Measurements from ENCODE around the gene RAB40B.

- TF ChIP-seq POLR2A (IDR thresholded peaks at IDR 0.05) (no peak), CTCF (IDR thresholded peaks at IDR 0.05) (no peak)
Measured at GRCh38 chr17:82674656-82675475, 23.6 kb downstream of the RAB40B start.
